GM21529 (cell line): Measurements from ENCODE around the gene ZSWIM3.
"Not testable (repeated sequence)": the region's sequence is repeated elsewhere in the genome, so short reads cannot be mapped to it uniquely, and the experiment has no call there.

Experiments
- ATAC-seq: cut with Tn5 transposase; IDR thresholded peaks from one replicate; pipeline ENCODE4 v1.9.1; 2021; ENCODE audit not compliant: unreplicated experiment

The ZSWIM3 gene

DNA sequence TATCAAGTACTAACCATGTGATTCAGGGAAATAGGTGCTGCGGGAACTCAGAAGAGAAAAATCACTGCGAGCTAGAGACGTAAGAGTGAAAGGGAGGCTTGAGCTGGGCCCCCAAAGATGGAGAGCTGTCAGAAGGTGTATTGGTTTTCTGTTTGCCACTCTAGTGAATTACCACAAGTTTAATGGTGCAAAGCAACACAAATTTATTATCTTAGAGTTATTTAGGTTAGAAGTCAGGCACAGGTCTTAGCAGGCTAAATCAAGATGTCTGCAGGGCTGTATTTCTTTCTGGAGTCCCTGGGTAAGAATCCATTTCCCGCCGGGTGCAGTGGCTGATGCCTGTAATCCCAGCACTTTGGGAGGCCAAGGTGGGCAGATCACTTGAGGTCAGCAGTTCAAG is 2.5 kb downstream of the ZSWIM3 start:
- ATAC-seq, result no peak

DNA sequence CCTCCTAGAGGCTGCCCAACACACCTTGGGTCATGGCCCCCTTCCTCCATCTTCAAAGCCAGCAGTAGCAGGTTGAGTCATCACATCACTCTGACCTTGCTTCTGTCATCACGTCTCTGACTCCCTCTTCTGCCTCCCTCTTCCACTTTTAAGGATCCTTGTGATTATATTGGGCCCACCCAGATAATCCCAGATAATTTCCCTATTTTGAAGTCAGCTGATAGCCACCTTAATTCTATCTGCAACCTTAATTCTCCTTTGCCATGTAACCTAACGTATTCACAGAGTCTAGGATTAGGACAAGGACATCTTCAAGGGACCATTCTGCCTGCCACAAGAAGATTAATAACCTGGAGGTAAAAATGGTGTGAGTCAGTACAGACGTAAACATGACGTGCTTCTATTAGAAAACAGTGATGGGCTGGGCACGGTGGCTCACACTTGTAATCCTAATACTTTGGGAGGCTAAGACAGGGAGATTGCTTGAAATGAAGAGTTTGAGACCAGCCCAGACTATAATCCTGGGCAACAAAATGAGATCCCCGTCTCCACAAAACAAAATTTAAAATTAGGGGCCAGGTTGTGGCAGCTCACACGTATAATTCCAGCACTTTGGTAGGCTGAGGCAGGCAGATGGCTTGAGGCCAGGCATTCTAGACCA is 3.3 kb downstream of the ZSWIM3 start:
- no peak for ATAC-seq

DNA sequence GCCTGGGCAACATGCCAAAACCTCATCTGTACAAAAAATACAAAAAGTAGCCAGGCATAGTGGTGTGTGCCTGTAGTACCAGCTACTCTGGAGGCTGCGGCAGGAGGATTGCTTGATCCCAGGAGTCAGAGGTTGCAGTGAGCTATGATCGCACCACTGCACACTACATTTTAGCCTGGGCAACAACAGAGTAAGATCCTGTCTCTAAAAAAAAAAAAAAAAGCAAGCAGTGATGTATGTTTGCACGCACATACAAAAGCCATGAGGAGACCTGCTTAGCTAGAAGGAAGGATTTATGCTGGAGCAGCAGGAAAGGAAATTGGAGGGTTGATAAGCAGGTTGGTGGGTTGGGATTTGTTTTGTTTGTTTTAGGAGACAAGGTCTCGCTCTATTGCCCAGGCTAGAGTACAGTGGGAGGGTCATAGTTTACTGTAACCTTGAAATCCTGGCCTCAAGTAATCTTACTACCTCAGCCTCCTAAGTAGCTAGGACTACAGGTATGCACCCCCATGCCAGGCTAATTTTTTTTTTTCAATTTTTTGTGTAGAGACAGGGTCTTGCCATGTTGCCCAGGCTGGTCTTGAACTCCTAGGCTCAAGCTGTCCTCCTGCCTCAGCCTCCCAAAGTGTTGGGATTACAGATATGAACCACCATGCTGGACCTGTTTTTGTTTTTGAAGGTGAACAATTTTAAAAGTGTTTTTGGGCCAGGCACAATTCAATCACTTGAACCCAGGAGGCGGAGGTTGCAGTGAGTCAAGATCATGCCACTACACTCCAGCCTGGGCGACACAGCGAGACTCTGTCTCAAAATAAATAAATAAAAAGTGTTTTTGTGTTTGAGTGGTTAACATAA is 4.0 kb downstream of the ZSWIM3 start:
- ATAC-seq, result no peak

DNA sequence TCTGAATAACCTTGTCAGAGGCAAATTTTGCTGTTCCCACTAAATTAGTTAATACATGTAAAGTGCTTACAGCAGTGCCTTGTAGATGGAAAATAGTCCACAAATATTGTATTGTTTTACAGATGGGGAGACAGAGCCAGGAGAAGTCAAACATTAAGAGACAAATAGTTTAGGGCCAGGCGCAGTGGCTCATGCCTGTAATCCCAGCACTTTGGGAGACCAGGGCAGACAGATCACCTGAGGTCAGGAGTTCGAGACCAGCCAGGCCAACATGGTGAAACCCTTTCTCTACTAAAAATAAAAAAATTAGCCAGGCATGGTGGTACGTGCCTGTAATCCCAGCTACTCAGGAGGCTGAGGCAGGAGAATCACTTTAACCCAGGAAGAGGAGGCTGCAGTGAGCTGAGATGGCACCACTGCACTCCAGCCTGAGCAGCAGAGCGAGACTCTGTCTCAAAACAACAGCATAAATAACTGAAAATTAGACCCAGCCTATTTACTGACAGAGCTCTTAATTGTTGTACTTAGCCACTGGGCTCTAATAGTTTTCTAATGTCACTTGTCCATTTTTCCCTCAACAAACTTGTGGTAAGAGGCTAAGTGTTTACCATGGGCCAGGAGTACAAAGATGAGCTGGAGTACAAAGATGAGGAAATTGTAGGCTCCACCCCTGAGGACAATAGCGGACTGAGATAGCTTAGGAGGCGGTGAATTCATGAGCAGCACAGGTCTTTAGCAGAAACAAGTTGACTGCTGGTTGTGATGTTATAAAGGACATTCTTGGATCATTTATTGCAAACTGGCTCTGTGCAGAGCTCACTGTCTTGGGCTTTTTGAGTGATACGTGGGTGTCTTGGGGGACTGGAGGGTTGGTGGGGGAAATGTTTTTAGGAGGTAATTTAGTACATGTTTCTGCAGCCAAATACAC is 6.4 kb downstream of the ZSWIM3 start:
- no peak for ATAC-seq

DNA sequence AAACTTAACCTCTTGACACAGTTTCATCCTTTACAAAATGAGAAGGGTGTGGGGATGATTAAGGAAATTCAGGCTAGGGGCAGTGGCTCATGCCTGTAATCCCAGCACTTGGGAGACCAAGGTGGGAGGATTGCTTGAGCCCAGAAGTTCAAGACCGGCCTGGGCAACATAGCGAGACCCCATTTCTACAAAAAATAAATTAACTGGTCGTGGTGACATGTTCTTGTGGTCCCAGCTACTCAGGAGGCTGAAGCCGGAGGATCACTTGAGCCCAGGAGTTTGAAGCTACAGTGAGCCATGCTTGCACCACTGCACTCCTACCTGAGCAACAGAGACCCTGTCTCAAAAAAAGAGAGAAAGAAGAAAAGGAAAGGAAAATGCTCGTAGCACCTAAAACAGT is 9.0 kb downstream of the ZSWIM3 start:
- no peak for ATAC-seq

DNA sequence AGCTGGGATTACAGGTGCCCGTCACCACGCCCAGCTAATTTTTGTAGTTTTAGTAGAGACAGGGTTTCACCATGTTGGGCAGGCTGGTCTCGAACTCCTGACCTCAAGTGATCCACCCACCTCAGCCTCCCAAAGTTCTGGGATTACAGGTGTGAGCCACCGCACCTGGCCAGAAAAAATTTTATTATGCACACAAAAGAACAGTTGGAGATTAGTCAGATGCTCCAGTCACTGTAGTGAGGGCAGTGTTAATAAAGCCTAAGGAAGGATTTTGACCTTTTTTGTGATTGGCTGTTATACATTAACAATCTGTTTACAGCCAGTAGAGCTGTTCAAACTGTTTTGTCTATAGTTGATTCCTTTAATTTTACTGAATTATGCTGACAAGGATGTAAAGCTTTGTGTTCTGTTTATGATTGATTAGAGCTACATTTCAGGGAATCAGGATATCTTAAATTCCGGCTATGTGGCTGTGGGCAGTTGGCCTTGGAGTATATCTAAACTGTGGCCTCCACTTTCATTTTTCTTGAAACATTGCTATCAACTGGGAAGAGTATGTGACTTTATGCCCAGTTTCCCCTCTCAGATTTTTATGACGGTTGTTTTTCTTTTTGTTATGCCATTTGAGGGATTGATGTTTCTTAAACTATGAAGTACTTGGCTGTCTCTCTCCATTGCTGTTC is 9.9 kb downstream of the ZSWIM3 start:
- no peak for ATAC-seq

DNA sequence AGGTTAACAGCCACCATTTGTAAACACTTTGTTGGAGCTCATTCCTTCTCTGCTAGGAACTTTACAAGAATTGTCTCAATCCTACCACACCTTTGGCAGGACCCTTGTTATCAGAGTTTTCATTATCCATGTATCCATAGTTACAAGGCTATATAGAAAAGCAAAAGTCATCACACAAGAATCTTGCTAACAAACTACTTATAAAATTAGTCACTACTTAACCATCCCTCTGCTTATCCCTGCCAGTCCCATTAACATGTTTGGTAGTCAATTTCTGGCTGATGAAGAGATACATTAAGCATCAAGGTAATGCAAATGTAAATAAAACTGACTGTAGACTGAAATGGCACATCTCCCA is 10.4 kb downstream of the ZSWIM3 start:
- no peak for ATAC-seq

DNA sequence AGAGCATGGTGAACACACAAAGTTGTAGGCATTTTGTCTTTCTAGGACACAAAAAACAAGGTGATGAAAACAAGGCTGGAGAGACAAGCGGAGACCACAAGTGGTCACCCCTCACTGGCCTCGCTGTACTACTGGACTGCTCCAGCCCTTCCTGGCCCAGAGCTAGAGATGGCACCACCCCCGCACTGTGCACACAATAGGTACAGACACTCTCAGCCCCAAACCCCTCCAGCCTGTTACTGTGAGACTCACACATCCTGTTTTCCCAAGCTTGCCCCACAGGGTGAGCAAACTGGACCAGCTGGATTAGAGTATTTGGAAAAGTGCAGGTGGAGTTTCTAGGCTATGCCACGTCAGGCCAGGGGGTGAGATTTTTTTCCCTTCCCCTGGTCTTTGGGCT is 15.2 kb downstream of the ZSWIM3 start:
- ATAC-seq, result no peak

DNA sequence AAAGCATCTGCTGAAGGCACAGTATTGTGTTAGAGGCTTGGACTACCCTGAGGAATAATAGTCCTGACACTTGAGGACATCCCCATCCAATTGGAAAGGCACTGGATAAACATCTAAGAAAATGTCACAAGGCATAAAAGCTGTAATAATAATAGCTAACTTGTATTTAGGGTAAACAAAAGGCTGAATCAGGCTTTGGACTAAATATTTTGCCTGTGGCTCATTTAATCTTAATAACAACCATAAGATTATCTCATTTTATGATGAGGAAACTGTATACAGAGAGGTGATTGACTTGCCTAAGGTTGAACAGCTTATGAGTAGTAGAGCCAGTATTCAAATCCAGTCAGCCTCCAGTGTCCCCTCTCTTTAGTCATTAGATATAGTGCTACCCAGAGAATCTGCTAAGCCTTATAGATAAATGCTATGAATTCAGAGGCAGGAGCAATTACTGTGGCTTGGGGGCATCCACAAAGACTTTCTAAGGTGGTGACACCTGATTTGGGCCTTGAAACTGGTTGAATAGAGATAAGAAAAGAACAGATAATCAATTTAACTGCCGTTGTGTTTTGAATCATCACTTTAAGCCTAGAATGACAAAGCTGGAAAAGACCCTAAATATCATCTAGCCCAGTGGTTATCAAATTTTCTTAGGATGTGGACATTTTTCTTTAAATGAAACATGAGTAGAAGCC is 16.1 kb downstream of the ZSWIM3 start:
- no peak for ATAC-seq

DNA sequence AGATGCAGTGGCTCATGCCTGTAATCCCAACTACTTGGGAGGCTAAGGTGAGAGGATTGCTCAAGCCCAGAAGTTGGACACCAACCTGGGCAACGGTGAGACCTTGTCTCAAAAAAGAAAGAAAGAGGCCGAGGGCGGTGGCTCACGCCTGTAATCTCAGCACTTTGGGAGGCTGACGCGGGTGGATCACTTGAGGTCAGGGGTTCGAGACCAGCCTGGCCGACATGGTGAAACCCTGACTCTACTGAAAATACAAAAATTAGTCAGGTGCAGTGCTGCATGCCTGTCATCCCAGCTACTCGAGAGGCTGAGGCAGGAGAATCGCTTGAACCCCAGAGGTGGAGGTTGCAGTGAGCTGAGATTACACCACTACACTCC is 16.7 kb downstream of the ZSWIM3 start:
- not testable (repeated sequence) for ATAC-seq

DNA sequence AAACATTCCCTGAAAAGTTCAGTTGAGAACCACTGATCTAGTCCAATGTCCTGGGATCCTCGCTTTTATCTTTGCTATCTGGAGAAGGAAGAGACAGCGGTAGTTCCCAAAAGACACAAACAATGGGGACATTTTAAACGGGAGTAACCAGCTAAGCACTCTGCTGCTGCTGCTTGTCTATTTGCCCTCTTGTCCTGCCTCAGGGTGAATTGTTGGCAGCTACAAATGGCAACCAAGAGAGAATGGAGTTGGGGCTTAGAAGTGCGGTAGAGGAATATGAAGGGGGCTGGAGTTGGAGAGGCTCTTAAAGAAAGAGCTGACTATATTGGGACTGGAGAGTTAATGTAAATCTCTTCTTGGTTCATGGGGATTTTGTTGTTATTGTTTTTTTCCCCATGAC is 17.2 kb downstream of the ZSWIM3 start:
- ATAC-seq, result no peak

DNA sequence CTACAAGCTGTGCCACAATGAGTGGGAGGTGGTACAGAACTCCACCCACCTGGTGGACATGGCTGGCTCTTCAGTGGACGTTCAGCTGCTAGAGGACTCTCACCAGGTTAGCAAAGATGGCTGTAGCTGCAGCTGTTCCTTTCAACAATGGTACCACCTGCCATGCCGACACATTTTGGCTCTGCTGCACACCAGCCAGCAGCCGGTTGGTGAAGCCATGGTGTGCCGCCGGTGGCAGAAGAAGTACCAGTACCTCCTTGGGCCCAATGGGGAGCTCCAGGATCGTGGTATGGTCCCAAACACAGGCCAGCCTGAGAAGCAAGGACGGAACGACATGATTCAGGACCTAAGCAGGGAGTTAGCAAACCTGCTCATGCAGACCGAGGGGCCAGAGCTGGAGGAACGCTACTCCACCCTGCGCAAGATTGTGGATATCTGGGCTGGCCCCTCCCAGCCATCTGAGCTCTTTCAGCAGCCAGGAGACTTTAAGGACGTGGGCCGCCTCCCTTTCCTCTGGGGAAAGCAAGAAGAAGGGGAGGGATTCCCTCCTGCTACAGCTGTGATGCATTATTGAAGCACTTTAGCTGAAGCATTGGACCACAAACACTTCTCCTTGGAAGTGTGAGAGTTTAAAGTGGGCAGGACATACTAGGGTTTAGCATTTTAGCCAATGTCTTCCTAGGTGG is 20.8 kb downstream of the ZSWIM3 start:
- no peak for ATAC-seq

DNA sequence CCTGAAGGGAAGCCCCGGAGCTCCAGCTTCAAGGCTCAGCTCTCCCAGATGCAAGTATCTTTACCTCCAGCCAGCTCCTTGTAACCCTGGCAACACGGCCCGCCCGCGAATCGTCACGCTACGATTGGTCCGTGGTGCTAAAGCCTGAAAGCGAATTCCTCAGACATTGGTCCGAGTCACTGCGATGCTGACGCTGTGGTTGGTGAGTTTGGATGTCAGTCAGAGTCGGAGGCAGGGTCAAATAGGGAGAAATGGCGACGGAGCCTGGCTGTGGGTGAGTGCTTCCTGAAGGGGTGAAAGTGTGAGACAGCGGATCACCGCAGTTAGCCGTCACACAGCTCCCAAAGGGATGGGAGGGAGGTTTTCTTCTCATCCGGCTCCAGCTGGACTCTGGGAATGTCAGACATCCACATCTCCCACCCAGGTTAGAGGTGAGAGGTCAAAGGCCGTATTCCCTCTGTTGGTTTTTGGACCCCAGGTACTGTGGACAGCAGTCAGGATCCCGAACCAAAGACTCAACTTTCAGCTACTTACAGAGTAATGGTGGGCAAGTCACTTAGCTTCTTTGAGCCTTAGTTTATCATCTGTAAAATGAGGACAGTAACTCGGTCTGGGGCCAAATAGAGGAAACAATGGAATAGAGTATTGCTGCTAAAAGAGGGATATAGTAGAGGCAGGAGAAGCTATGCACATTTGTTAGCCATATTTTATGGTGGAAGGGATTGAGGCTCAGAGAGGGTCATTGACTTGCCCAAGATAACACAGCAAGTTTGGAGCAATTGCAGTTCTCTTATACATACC is 23.8 kb downstream of the ZSWIM3 start, which contains the start of gene ZSWIM1:
TSS of gene ZSWIM1 (plus strand) at position 240 of the 801 bp plus-strand sequence. CDS start 1,366 bp downstream, outside the sequence.
- ATAC-seq, result peak; percentile 98

DNA sequence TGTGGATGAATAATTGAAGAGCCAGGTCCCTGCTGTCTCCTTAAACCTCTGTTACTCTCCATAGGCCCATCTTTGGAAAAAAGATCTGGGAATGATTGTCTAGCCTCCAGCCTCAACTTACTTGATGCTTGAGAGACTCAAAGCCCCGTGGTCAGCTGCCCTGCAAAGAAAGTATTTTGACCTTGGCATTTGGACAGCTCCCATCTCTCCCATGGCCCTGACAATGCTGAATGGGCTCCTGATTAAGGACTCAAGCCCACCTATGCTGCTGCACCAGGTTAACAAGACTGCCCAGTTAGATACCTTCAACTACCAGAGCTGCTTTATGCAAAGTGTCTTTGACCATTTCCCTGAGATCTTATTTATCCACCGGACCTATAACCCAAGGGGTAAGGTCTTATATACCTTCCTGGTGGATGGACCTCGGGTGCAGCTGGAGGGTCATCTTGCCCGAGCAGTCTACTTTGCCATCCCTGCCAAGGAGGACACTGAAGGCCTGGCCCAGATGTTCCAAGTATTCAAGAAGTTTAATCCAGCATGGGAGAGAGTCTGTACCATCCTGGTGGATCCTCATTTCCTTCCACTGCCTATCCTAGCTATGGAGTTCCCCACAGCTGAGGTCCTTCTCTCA is 25.2 kb downstream of the ZSWIM3 start:
- no peak for ATAC-seq

DNA sequence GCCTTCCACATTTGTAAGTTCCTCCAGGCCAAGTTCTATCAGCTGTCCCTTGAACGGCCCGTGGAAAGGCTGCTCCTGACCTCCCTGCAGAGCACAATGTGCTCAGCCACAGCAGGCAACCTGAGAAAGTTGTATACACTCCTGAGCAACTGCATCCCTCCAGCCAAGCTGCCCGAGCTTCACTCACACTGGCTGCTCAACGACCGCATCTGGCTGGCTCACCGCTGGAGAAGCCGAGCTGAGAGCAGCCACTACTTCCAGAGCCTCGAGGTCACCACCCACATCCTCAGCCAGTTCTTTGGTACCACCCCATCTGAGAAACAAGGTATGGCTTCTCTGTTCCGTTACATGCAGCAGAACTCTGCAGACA is 25.7 kb downstream of the ZSWIM3 start:
- no peak for ATAC-seq

DNA sequence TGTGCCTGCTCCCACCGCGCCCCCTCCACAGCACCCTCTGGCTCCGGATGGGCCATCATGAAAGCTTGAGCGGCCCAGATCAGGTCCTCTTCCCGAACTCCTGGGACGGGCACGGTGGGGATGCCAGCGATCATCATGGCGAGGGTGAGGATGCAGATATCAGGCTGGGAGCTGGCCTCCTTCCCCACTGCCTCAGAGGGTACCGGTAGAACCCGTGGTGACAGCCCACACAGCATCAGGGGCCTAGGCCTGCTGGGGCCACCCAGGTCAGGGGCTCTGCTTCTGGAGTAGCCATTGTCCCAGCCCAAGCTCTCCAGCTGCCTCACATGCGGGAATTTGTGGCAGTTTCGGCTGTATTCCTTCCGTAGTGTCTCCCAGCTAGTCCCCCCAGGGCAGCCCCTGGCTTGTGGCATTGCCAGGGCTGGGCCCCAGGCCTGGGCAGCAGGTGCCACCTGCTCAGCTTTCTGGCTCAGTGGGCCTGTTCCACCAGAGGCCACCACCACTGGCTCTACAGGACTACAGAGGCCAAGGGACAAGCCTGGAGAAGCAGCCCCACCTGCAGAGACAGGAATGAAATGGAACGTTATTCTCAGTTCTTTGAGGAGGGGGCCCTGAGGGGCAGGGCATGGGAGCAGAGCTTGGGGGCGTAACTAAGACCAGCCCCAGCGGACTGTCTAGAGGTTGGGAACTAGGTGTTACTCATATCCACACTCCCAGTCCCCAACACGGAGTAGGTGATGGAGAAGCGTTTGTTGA is 29.4 kb downstream of the ZSWIM3 start:
- ATAC-seq, result no peak

DNA sequence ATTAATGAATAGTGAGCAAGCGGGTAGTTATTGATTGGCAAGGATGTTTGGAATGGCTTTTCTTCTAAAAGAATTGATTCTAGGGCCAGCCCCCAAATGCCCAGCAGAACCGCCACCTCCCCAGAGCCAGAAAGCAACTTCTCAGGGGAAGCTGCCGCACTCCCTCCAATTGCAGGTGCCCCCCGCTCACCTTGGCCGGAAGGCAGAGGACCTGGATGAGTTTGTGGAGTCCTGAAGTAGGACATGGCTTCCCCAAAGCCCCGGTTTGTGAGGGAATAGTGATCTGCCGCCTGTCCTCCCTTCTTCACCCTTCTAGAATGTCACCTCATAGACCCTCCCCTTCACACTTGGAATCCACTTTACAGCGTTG is 29.9 kb downstream of the ZSWIM3 start, which contains the start of gene SPATA25:
TSS of gene SPATA25 (minus strand) at position 277 of the 370 bp plus-strand sequence. CDS start at position 245, 32 bp downstream.
- ATAC-seq, result no peak

DNA sequence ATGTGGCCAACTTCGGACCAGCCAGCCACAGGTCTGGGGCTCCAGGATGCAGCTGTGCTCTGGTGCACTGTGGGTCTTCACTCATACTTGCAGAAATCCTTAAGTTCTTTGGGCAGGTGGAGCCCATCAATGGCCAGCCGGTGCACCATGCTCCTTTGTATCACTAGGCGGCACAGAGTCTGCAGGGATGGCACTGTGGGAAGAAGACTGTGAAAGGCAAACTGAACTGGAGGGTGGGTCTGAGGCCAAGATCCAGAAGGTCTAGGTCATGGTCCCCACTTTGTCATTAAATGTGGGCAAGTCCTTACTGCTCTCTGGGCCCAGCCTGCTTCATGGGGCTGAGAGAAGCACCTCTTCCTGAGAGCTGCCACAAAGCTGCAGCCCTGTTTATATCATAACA is 31.3 kb downstream of the ZSWIM3 start:
- ATAC-seq, result no peak
